GM18517 (cell line): ENCODE measurements around the gene DSC3.
"Not testable (repeated sequence)": the region's sequence is repeated elsewhere in the genome, so short reads cannot be mapped to it uniquely, and the experiment has no call there.

Experiments used
- ATAC-seq: cut with Tn5 transposase; IDR thresholded peaks from one replicate; pipeline ENCODE4 v1.9.1; 2021; ENCODE audit warnings: mild to moderate bottlenecking, moderate library complexity; ENCODE audit not compliant: unreplicated experiment

DSC3 gene

DNA sequence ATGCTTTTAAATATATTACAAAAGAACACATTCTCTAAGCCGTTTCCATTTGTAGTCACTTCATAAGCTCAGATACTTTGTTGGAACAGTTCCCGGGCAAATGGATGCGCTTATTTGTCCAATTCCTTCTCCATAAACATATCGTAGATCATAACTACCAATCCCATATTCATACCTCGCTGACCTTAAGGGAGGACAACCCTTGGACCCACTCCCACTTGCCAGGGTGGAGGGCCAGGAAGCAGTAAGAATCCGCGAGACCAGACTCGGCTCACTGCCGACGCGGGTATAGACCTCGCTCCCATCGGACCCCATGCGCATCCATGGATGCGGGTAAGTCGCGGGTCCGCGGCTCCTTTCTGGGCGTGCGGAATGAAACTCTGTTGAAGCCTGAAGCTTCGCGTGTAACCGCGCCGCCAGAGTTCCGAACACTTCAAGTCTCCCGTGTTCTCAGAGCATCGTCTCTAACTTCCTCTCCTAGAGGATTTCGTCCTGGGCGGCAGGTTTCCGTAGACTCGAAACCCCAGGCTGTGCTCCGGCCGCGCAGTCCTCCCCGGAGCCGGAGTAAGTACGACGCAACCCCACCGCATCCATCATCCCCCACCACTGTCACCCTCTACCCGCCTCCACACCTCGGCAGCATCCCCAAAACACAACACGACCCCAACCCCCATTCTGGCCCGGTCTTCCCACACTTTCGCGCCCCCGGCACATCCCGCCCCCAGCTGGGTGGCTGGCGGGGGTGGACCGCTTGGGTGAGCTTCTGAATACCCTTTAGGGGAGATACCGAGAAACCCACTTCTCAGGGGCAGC is 1.1 kb downstream of the DSC3 start:
- no peak for ATAC-seq

DNA sequence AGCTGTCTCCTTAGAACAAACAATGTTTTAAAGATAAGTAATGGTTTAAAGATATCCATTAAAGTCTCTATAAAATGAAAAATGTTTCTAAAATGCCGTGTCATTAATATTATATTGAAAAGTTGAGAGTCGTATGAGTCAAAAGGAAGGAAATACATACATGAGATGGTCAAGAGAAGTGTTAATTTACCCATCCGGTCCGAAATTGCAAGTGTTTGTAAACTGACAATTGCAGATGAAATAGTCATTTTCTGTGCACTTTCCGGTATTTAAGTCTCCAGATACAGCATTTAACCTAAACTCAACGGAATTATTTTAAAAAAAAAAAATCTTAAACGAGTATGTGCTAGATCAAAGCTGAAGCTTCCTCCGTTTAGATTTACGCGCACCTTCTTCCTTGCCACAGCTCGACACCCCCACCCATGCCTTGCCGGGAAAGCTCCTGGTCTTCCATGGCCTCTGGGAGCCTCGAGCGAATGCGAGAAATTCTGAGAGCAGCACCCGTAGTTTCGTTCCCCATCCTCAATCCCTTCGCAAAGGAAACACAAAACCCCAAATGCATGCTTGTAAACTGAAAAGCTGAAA is 1.8 kb downstream of the DSC3 start:
- ATAC-seq: no peak

DNA sequence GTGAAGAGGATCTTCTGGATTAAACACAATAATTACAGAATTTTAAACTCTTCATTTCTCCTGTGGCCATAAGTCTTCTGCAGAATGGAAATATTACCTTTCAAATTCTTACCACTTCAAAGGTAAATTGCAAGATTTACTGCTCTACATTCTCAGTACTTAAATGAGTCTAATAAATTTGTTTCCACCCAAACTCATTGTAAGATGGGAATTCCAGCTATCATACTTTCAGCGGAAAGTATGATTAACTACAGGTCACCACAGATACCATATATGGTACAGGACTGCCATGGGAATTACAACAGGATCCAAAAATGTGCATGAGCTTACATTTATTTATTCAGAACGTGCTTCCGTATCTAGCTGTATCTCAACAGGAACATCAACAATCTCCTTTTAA is 3.1 kb downstream of the DSC3 start:
- ATAC-seq: no peak

DNA sequence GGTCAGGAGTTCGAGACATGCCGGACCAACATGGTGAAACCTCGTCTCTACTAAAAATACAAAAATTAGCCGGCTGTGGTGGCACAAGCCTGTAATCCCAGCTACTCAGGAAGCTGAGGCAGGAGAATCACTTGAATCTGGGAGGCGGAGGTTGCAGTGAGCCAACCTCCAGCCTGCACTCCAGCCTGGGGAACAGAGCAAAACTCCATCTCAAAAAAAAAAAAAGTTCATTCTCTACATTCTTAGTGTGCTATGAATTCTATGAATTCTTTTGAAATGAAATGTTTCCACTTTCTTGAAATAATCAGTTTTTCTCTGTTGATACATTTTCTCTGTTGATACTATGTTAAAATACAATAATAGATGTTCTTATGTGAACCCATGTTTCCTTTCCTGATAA is 4.9 kb downstream of the DSC3 start:
- ATAC-seq: not testable (repeated sequence)

DNA sequence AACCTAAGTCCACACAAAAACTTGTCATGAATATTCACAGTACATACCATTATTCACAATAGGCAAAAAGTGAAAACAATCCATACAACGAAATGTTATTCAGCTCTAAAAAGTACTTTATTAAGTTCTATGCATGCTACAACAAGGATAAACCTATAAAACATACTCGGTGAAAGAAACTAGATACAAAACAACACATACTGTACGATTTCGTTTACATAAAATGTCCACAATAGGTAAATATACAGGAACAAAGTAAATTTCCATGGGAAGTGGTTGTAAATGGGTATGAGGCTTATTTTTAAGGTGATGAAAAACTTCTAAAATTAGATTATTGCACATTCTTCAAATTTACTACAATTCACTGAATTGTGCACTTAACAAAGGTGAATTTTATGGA is 8.0 kb downstream of the DSC3 start:
- ATAC-seq: no peak

DNA sequence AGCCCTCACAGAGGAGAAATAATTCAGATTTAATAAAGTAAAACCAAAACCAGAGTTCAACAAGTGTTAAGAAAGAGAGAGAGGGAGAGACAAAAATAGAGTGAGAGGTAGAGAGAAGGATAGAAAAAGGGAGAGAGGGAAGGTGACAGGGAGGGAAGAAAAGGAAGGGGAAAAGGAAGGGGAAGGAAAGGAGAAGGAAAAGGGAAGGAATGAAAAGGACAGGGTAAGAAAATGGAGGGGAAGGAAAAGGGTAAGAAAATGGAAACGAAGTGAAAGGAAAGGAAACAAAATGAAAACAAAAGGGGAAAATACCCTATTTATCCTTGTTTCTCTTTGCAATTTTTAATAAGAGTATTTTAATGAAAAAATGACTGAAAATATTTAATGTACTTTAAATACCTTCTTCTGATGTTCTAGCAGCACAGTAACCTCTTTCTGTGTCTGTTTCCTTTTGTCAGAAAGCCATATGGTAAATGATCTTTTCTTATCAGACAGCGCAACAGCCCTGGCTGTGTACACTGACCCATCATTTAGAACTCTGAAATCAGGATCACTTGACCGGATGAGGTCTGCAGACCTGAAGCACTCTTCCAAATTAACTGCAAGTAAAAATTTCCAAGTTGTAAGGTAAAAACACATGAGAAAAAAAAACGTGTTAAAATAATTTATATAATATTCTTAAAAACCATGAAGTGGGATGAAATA is 11.8 kb downstream of the DSC3 start:
- no peak for ATAC-seq

DNA sequence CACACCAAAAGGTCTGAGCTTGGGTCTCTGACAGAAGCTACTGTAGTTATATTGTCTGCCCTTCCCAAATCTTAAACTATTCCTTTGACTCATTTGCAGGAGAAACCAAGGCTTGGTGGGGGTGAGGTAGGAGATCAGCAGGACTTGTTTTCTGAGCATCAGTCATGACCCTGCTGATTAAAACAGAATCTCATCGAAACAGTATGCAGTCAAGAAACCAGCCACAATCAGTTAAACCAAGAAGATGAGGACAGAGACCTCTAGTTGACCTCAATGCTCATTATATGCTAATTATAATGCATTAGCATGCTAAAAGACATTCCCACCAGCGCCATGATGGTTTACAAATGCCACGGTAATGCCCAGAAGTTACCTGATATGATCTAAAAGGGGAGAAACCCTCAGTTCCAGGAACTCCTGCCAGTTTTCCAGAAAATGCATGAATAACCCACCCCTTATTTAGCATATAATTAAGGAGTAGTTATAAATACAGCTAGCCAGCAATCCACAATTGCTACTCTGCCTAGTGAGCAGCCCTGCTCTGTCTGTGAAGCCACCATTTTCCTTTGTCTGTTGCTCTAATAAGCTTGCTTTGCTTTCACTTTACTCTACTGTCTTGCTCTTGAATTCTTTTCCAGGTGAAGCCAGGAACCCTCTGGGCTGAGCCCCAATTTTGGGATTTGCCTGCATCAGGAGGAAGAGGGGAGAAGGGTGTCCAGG is 26.7 kb downstream of the DSC3 start:
- no peak for ATAC-seq

DNA sequence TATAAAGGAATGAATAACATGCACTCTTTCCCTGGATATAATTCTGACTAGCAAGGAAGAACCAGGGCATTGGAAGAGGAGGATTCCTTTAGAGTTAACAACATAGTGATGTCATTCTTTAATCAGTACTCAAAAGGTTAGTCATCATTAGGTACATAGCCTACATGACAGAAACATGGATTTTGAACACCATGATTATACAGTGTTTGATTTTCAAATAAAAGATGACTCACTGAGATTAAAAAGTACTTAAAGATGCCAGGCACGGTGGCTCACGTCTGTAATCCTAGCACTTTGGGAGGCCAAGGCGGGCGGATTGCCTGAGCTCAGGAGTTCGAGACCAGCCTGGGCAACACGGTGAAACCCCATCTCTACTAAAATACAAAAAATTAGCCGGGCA is 31.1 kb downstream of the DSC3 start:
- ATAC-seq: not testable (repeated sequence)

DNA sequence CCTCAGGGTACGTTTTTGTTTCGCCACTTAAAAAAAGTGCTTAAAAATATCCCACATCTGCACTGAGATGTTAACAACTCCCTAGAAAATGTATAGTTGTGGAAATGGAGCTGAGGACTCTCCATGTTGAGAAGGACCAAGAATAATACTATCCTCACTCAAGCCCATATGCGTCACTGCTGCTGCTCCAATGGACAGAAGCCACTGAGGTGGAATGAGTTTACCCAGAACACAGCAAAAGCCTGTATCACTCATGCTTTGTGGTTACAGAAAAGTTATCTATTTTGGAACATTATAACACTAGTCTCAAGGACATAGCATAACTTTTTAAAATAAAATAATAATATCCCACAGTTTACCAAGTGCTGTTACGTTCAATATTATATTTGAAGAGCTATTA is 31.9 kb downstream of the DSC3 start:
- no peak for ATAC-seq

DNA sequence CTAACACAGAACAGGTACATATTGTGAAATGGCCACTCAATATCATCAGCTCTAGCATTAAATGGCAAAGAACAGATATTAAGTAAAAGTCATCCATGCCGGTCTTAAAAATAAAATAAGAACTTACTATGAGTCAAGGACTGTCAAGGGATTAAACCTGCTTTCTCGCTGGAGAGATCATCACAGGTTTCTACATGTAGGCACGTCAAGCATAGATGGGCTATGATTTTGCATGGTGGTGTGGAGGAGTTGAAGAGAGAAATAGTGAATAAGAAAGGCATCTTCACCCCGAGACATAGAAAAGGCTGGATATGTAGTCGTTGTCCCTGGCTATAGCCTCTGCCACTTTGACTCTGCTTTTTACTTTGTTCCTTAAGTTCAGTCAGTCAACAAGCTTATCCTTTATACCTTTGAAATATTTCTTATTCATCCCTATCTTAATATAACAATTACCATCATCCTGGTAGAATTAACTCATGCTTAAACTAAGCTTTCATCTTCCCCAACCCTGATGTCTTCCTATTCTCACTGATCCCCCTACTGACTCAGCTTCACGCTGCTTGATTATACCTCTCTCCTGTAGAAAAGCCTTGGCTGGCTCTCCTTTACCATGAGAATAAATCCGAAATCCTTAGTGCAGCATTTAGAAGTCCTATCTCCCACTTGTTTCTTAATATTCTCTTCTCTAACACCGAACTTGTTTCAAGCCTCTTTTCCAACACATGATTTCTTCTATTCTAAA is 42.5 kb downstream of the DSC3 start:
- ATAC-seq: no peak

DNA sequence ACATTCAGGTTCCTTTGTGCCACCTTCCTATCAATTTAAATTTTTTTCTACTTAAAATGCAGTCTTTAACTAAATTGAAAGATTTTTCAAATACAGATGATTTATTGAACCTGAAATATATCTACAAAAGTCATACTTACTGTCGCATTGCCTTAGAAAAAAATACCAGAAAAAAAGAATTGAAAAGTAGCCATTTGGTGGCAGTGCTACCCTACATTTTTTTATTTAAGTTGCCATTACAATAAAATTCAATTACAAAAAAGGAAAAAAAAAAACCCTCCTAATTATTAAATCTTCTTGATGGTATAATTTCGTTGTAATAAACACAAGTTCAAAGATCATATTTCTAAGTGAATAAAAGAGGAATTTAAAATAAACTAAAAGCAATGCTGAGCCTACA is 43.4 kb downstream of the DSC3 start:
- no peak for ATAC-seq

DNA sequence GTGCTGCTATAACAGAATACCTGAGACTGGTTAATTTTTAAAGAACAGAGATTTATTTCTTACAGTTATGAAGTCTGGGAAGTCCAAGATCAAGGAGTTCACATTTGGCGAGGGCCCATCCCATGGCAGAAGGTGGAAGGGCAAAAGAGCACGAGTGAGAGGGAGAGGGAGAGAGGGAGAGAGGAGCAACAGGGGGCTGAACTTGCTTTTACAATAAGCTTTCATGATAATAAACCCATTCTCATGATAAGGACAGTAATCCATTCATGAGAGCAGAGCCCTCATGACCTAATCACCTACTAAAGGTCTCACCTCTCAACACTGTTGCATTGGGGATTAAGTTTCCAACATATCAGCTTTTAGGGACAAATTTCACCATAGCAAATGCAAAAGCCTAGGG is 45.3 kb downstream of the DSC3 start:
- ATAC-seq: no peak

DNA sequence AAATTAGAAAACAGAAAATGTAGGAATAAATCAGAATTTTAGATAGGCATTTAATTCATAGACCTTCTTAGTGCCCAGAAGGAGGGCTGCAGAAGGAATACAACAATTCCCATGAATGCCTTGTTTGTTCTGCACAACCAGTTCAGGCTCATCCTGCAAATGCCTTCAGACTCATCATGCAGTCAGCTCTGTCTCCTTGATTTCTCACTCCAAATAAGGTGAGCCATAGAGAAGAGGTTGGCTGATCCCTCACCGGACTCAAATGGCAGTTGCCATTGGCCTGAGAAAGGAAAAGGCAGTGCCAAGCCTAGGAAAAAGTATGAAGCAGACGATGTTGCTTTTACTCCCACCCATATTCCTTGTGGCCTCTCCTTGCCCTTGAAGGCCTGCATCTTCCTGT is 50.3 kb downstream of the DSC3 start:
- ATAC-seq: no peak

DNA sequence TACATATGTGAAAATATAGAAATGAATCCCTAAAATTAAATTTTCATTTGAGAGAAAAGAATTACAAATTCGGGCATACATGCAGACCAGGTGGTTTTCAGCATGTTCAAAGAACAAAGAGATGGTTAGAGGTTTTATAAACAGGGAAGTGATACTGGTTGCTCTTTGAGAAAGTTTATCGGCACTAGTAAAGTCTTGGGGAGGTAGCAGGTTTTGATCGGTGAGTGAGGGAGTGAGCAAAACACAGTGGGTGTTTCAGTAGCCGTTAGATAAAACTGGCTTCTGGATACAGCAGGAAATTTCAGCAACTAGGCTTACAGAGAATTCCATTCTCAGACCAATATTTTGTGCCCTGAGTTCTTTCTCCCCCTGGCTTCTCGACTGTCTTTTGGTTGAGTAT is 51.1 kb downstream of the DSC3 start:
- no peak for ATAC-seq

DNA sequence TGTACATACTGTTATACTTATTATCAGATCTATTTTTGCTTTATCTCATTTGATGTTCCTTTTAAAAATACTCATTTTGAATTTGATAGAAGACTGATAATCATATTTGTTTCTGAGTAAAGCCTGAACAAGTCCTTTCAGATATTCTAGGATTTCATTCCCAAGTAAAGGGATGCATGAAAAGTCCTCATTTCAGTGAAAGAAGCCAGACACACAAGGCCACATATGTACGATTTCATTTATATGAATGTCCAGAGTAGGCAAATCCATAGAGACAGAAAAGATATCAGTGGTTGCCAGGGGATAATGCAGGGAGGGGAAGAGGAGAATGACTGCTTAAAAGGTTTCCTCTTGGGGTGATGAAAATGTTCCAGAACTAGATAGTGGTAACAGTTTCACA is 53.4 kb downstream of the DSC3 start:
- no peak for ATAC-seq

DNA sequence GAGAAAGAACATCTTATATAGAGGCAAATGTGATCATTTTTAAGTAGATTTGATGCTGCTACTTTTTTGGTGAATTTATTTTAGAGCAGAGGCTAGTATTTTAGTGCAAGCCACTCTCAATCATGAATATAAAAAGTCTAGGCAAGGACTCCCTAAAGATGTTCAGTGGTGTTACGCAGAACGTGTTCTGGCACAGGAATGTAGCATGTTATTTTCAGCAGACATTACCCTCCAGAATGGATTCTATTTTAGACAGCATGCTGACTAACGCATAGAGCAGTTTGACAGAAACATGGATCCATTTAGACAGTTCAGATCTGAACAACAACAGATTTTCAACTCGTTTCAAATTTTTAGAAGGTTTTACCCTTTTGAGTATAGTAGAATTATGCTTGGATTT is 54.1 kb downstream of the DSC3 start:
- ATAC-seq: no peak

DNA sequence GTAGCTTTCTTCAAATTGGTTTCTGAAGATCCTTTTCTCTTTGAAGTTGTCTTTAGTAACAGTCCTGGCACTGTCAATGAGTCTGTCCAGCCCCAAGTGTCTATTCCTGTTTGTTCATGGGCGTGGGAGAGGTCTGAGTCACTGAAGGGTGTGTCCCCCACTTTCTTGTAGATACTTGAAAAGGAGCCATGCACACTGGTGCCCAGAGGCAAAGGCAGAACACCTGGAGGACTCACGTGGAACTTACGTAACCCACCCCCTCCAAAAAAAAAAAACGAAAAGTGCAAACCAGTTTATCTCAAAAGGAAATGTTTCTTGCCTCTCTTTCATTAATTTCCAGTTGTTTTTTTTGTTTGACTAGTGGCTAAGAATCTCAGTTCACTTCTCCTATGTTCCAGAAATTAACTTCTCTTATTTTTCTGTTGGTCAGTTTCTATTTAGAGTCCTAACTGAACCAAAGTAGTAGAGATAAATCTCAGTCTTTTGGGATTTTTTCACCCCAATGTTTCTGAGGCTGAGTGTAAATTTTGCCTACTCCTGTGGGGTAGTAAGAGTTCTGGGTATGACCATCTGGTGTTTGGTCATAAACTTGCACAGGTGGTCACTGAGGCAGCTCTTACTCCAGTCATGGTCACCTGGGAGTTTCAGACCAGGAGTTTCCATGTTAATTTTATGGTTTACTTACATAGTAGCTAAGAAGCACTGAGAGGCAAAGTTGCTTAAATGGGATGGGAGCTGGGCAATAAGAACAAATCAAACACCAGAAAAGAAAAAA is 54.9 kb downstream of the DSC3 start:
- ATAC-seq: no peak

DNA sequence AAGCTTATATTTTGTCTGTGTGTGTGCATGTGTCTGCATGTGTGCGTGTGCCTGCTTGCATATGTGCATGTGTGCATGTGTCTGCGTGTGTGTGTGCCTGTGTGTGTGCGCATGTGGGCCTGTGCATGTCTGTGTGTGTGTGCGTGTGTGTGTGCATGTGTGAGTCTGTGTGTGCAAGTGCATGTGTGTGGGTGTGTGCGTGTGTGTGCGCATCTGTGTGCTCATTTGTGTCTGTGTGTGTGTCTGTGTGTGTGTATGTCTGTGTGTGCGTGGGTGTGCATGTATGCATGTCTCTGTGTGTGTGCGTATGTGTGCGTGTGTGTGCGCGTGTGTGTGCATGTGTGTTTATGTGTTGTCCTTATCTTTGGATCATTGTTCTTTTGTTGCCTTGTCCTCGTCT is 56.8 kb downstream of the DSC3 start:
- ATAC-seq: no peak

DNA sequence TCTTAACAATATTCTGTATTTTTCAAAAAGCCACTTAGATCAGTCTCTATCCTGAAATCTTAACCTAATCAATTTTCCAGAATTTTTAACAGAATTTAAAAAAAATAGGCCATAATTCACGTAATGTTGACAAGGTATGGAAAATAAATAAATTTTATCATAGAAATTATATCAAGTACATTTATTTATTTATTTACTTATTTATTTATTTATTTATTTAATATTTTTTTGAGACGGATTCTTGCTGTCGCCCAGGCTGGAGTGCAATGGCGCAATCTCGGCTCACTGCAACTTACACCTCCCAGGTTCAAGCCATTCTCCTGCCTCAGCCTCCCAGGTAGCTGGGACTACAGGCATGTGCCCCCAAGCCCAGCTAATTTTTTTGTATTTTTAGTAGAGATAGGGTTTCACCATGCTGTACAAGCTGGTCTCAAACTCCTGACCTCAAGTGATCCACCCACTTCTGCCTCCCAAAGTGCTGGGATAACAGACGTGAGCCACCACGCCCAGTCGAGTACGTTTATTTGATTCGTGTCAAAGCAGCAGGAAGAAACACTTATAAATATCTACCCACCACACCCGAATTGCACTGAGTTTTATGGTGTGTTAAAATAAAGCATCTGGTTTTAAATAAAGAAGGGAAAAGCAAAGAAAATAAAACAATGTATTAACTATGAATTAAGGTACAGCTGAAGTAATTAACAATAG is 60.1 kb downstream of the DSC3 start:
- no peak for ATAC-seq
